ENCODE data around the gene TTC33.
"Not testable (repeated sequence)": the region's sequence is repeated elsewhere in the genome, so short reads cannot be mapped to it uniquely, and the experiment has no call there.

Gene TTC33

DNA sequence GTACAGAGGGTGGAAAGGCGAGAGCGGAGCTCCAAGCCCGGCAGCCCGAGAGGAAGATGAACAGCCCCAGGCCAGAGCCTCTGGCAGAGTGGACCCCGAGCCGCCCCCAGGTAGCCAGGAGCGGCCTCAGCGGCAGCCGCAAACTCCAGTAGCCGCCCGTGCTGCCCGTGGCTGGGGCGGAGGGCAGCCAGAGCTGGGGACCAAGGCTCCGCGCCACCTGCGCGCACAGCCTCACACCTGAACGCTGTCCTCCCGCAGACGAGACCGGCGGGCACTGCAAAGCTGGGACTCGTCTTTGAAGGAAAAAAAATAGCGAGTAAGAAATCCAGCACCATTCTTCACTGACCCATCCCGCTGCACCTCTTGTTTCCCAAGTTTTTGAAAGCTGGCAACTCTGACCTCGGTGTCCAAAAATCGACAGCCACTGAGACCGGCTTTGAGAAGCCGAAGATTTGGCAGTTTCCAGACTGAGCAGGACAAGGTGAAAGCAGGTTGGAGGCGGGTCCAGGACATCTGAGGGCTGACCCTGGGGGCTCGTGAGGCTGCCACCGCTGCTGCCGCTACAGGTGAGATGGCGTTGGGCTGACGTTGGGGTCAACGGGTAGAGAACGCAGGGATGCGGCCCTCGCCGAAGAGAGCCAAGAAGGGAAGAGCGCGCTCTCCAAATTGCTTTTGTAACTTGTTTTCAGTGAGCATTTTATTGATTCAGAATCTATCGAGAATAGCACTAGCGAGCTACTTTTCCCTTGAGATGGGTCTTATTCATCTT, 75.7 kb downstream of the TTC33 start, which contains the start of gene PTGER4:
PTGER4 (plus strand) TSS at position 3 of the 769 bp plus-strand sequence. CDS start 1,079 bp downstream, outside the sequence.
- DNase-seq (ENCODE audit: low read depth in 3 of 3), result no peak

GRCh38 chr5:40679148-40679912, 76.4 kb downstream of the TTC33 start:
- DNase-seq (ENCODE audit: low read depth in 3 of 3), result peak; percentile 86 to 88 (median 86)

GRCh38 chr5:40678460-40679147, 77.2 kb downstream of the TTC33 start:
- DNase-seq (ENCODE audit: low read depth in 3 of 3), result no peak

GRCh38 chr5:40678026-40678425, 77.7 kb downstream of the TTC33 start:
- DNase-seq (ENCODE audit: low read depth in 3 of 3), result no peak

DNA sequence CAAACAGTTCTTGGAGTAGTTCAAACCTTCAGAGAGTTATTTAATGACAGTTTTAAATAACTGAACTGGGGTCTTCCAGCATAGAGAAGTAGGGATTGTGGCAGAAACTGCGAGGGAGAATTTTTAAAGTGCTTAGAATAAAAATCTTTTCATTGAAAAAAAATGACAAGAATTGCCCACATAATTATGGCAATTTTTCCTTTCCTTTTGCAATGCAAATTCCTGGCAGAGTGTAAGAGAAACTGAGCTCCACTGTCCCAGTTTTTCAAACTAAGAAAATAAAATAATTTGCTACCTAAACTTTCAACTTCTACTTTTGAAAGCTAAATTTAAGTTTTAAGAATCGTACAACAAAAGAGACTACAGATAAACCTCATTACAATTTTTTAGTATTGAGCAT, 78.3 kb downstream of the TTC33 start:
- DNase-seq (ENCODE audit: low read depth in 3 of 3), result no peak

DNA sequence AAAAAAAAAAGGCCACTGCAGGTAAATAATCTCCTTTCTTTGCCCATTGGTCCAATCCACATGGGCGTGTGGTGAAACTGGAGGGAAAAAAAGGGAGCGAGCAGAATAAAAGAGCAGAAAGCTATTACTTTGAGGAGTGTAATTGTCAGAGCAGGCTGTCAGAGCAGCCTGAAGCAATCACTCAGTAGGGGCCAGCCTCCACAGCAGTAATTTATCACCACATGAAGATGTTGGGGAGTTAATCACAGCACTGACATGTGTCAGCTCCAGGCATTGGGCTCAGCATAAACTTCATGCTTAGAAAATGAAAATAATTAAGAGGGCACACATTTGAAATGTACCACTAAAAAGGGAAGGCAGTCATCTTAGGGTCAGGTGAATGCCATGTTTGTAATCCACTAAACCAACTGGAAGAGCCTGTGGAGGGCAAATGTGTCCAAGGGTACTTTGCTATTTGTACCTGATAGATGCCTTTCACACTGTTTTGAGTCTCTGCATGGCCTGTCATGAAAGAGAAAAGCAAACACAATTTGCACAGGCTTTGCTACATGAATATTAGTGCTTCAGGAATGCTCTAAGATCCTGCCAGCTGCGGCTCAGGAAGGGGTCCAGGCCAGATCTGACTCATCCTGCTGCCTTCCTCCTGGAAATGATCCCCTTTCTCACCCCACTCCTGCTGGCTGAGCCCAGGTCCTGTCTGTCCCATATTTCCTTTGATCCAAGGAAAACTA, 79.0 kb downstream of the TTC33 start:
- no peak for DNase-seq (ENCODE audit: low read depth in 3 of 3)

- DNase-seq (ENCODE audit: low read depth in 3 of 3), result peak in 1 of 3 experiments; percentile 35
These were observed 80.2 kb downstream of the TTC33 start for GRCh38 chr5:40675396-40676133.

- DNase-seq (ENCODE audit: low read depth in 3 of 3), result no peak
These were observed 81.0 kb downstream of the TTC33 start for GRCh38 chr5:40674661-40675235.

DNA sequence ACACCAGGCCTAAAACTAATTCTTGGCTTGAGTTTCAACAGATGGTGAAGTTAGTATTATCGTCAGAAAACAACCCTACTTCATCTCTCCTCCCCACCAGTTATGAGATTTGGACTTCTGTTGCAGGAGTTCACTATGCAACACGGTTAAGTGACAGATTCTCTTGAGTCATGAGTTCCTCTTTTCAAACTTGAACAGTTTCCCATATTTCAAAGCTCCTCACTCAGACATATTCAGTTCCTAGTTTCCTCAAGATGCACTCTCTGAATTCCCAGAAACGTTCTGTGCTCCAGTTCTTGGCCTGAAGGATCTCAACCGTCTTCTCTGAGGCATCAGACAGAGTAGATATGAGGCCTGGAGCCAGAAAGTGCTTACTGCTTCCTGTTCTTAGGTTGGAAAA, 83.3 kb downstream of the TTC33 start:
- DNase-seq (ENCODE audit: low read depth in 3 of 3), result no peak

GRCh38 chr5:40669606-40670390, 86.0 kb downstream of the TTC33 start:
- no peak for DNase-seq (ENCODE audit: low read depth in 3 of 3)

GRCh38 chr5:40667161-40667663, 88.5 kb downstream of the TTC33 start:
- DNase-seq (ENCODE audit: low read depth in 3 of 3), result no peak

DNA sequence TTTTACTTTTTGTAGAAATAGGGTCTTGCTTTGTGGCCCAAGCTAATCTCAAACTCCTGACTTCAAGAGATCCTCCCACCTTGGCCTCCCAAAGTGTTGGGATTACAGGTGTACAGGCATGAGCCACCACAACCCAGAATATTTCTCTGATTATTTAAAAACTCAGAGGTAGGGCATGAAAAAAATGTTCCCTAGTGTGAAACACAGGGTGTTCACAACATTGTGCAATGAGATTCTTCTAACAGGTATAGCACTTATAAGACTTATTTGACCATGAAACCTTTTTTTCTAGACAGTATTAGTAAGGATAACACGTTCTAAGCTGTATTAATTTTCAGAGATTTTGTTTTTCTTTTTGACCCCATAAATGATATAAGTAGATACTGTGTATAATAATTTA, 89.1 kb downstream of the TTC33 start:
- no peak for DNase-seq (ENCODE audit: low read depth in 3 of 3)

GRCh38 chr5:40665635-40666298, 90.0 kb downstream of the TTC33 start:
- DNase-seq (ENCODE audit: low read depth in 3 of 3), result no peak

DNA sequence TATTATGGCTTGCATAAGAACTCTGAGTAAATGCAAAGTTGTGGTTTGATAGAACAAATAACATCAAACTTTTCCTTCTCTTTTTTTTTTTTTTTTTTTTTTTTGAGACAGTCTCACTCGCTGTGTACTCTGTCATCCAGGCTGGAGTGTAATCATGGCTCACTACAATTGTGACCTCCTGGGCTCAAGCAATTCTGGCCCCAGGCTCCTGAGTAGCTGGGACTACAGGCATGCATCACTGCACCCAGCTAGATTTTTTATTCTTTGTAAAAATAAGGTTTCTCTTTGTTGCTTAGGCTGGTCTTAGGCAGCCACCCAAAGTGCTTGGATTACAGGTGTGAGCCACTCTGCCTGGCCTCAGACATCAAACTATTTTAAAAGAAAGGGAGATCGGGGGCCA, 95.0 kb downstream of the TTC33 start:
- no peak for DNase-seq (ENCODE audit: low read depth in 3 of 3)

GRCh38 chr5:40656766-40657165, 99.0 kb downstream of the TTC33 start:
- no peak for DNase-seq (ENCODE audit: low read depth in 3 of 3)

DNA sequence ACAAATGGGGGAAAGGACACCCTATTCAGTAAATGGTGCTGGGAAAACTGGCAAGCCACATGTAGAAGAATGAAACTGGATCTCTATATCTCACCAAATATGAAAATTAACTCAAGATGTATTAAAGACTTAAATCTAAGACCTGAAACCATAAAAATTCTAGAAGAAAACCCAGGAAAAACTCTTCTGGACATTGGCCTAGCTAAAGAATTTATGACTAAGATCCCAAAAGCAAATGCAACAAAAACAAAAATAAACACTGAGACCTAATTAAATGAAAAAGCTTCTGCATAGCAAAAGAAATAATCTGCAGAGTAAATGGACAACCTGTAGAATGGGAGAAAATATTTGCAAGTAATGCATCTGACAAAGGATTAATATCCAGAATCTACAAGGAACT, 99.7 kb downstream of the TTC33 start:
- DNase-seq (ENCODE audit: low read depth in 3 of 3), result not testable (repeated sequence)

DNA sequence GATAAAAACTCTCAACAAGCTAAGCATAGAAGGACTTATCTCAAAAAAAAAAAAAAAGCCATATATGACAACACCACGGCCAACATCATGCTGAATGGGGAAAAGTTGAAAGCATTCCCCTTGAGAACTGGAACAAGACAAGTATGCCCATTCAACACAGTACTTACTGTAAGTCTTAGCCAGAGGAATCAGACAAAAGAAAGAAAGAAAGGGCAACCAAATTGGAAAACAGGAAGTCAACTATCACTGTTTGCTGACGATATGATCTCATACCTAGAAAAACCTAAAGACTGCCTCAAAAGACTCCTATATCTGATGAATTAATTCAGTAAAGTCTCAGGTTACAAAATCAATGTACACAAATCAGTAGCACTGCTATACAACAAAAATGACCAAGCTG, 100.6 kb downstream of the TTC33 start:
- no peak for DNase-seq (ENCODE audit: low read depth in 3 of 3)

DNA sequence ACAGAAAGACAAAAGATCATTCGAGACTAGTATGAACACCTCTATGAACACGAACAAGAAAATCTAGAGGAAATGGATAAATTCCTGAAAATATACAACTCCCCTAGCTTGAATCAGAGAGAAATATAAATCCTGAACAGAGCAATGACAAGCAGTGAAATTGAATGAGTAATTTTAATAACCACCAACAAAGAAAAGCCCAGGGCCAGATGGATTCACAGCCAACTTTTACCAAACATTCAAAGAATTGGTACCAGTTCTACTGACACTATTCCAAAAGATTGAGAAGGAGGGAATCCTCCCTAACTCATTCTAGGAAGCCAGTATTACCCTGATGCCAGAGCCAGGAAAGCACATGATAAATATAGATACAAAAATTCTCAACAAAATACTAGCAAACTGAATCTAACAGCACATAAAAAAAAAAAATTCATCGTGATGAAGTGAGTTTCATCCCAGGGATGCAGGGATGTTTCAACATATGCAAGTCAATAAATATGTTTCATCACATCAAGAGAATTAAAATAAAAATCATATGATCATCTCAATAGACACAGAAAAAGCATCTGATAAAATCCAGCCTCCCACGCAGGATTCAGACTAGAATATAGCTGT, 101.3 kb downstream of the TTC33 start:
- no peak for DNase-seq (ENCODE audit: low read depth in 3 of 3)

Data from stimulated activated CD4-positive, alpha-beta T cell treated with anti-CD3 and anti-CD28 coated beads, TNF-alpha, amount 100 ng/mL, for 4 hours (primary cell).